ENCODE results near the gene TMEM40. TPM values are rescaled to one million over a fixed set of nuclear protein-coding genes. Genes with fewer than 3 reads are reported as not detected.

The TMEM40 gene
- total RNA-seq, 1 experiment from 2014 or later, result not detected

DNA sequence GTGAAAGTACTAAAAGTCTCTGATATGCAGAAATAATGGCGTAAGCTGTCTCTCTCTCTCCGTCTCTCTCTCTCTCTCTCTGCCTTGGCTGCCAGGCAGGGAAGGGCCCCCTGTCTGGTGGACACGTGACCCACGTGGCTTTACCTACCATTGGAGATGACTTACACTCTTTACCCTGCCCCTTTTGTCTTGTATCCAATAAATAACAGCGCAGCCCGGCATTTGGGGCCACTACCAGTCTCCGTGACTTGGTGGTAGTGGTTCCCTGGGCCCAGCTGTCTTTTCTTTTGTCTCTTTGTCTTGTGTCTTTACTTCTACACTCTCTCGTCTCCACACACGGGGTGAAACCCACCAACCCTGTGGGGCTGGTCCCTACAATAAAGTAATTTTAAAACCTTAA lies 12.2 kb upstream of the TMEM40 start:
- Histone ChIP-seq H3K23me2 (ENCODE audit: insufficient read length, low read depth, low read length, poor library complexity, severe bottlenecking) (no peaks in the 10 kb centered on the region), H3K14ac (ENCODE audit: insufficient read depth, low read length) (no peak overlapping the region), H3K27me3 (ENCODE audit: insufficient read depth, low read length) (no peaks in the 10 kb centered on the region), H4K91ac (ENCODE audit: insufficient read length, low read depth, low read length) (no peak overlapping the region), H3K9ac (ENCODE audit: extremely low read depth, insufficient read length, low read length) (no peak overlapping the region), H3K56ac (ENCODE audit: insufficient read length, low read depth, low read length) (no peak overlapping the region), H2BK15ac (ENCODE audit: low read depth, low read length) (no peak overlapping the region), H2AK5ac (ENCODE audit: insufficient read length, low read length) (no peak overlapping the region), H3K9me3 (ENCODE audit: control insufficient read depth, low read depth, low read length) (no peaks in the 10 kb centered on the region), H2BK12ac (ENCODE audit: insufficient read length, low read depth, low read length) (no peak overlapping the region), H3K18ac (ENCODE audit: insufficient read length, low read depth, low read length) (no peak overlapping the region), H3K4ac (ENCODE audit: low read depth, low read length) (no peak overlapping the region), H3T11ph (ENCODE audit: low read length) (no peak overlapping the region), H2BK120ac (ENCODE audit: low read depth, low read length, poor library complexity, severe bottlenecking) (no peak overlapping the region), H4K5ac (ENCODE audit: insufficient read length, low read depth, low read length) (no peak overlapping the region), H2AFZ (ENCODE audit: low read length) (no peak overlapping the region), H3K23ac (ENCODE audit: insufficient read length, low read depth, low read length) (no peak overlapping the region), H3K4me1 (ENCODE audit: insufficient read depth, low read length) (no peaks in the 10 kb centered on the region), H2BK5ac (ENCODE audit: insufficient read length, low read length) (no peak overlapping the region), H4K20me1 (ENCODE audit: control insufficient read depth, insufficient read depth, insufficient read length) (no peaks in the 10 kb centered on the region), H3K79me1 (ENCODE audit: insufficient read depth, low read depth, low read length, poor library complexity, severe bottlenecking) (no peaks in the 10 kb centered on the region), H3K27ac (ENCODE audit: insufficient read length, low read depth, low read length) (no peak overlapping the region), H3K79me2 (ENCODE audit: insufficient read depth, low read length) (no peaks in the 10 kb centered on the region), H2BK20ac (ENCODE audit: low read depth, low read length, poor library complexity, severe bottlenecking) (no peak overlapping the region), H4K8ac (replicated peaks; ENCODE audit: insufficient read length, low read depth, low read length) (no peak overlapping the region), H3K4me2 (ENCODE audit: insufficient read depth, insufficient read length, low read length) (no peak overlapping the region)
- Mint-ChIP-seq H3K27ac (no peak overlapping the region; a peak in 1 of 7 replicates), H3K27me3 (ENCODE audit: low read depth) (peaks cover 14% of the 10 kb centered on the region; the same call in 1 of the 2 replicates), H3K36me3 (ENCODE audit: insufficient read depth in 1 of 3, low read depth in 3 of 3) (no peaks in the 10 kb centered on the region), H3K4me3 (no peak overlapping the region), H3K4me1 (peaks cover 0 to 2% of the 10 kb centered on the region in 2 experiments; a peak in 2 of 4 replicates), H3K9me3 (peaks cover 0 to 3% of the 10 kb centered on the region in 2 experiments; a peak in 1 of 5 replicates)
- no CpG with 5 or more reads among the region's 9 CpGs for WGBS (ENCODE audit: extremely low coverage, insufficient read length, low lambda C conversion rate)
- DNase-seq, result no peak
- TF ChIP-seq, protein P1, sequence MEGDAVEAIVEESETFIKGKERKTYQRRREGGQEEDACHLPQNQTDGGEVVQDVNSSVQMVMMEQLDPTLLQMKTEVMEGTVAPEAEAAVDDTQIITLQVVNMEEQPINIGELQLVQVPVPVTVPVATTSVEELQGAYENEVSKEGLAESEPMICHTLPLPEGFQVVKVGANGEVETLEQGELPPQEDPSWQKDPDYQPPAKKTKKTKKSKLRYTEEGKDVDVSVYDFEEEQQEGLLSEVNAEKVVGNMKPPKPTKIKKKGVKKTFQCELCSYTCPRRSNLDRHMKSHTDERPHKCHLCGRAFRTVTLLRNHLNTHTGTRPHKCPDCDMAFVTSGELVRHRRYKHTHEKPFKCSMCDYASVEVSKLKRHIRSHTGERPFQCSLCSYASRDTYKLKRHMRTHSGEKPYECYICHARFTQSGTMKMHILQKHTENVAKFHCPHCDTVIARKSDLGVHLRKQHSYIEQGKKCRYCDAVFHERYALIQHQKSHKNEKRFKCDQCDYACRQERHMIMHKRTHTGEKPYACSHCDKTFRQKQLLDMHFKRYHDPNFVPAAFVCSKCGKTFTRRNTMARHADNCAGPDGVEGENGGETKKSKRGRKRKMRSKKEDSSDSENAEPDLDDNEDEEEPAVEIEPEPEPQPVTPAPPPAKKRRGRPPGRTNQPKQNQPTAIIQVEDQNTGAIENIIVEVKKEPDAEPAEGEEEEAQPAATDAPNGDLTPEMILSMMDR (conservative IDR thresholded peaks at IDR 0.05), result no peak

Measured in H9 (cell line).